CD4-positive, alpha-beta T cell (primary cell): ENCODE results near the gene MTX1. TPM values are rescaled to one million over a fixed set of nuclear protein-coding genes. Genes with fewer than 3 reads are reported as not detected.

Experiments used
- ATAC-seq: fragments of 200-7000 bp; cut with Tn5 transposase; one replicate; pipeline ENCODE4 v1.10.0; 2022; ENCODE audit warnings: mild to moderate bottlenecking; ENCODE audit not compliant: poor library complexity
- CTCF ChIA-PET: fragments of 350-600 bp; sonication (Branson Sonifier 250); formaldehyde crosslinking; loops from one replicate; lab custom pipeline; 2021; ENCODE audit warnings: antibody characterized with exemption, inconsistent platforms; lab: Charles Lee
- POLR2A ChIA-PET: fragments of 350-600 bp; sonication (Branson Sonifier 250); formaldehyde crosslinking; loops from one replicate; lab custom pipeline; 2021; ENCODE audit warnings: antibody characterized with exemption, inconsistent platforms; lab: Charles Lee
- DNase-seq, 14 experiments: peaks; one replicate each; pipeline ENCODE4 v3.0.0-alpha.2; 2013 to 2020; ENCODE audit warnings: mixed read lengths in 2 of 14
- H3K27ac ChIP-seq, 2 donors: one replicate each; pipeline versions ENCODE4 v1.5.1 to v1.7.0; 2013; ENCODE audit warnings: low read length in 2 of 2, low read depth in 1 of 2, mild to moderate bottlenecking in 1 of 2
- H3K27me3 ChIP-seq, 2 experiments: 1 replicate in 1 of 2; 2 replicates in 1 of 2; pipeline versions ENCODE4 v1.6.1 to v1.7.0; 2013; ENCODE audit warnings: low read length in 2 of 2, control low read depth in 1 of 2, mild to moderate bottlenecking in 1 of 2, moderate library complexity in 1 of 2; ENCODE audit not compliant: insufficient read depth in 2 of 2, control insufficient read depth in 1 of 2
- H3K36me3 ChIP-seq: one replicate; pipeline ENCODE4 v1.6.1; 2013; ENCODE audit warnings: low read length, control low read depth; ENCODE audit not compliant: insufficient read depth
- H3K4me1 ChIP-seq: one replicate; pipeline ENCODE4 v1.6.1; 2013; ENCODE audit warnings: low read length, control low read depth; ENCODE audit not compliant: insufficient read depth
- H3K4me3 ChIP-seq: one replicate; pipeline ENCODE4 v1.5.1; 2013; ENCODE audit warnings: mild to moderate bottlenecking, low read length, moderate library complexity
- H3K9me3 ChIP-seq, 2 experiments: 1 replicate in 1 of 2; 2 replicates in 1 of 2; pipeline versions ENCODE4 v1.6.1 to v1.7.0; 2013; ENCODE audit warnings: low read length in 2 of 2, mild to moderate bottlenecking in 2 of 2, control low read depth in 1 of 2, moderate library complexity in 1 of 2; ENCODE audit not compliant: control insufficient read depth in 1 of 2, insufficient read depth in 1 of 2
- H3K27ac Mint-ChIP-seq: one replicate; pipeline ENCODE4 v1.8.0; 2020; ENCODE audit warnings: mixed read lengths
- H3K27me3 Mint-ChIP-seq: one replicate; pipeline ENCODE4 v1.8.0; 2021; ENCODE audit warnings: mixed read lengths
- H3K36me3 Mint-ChIP-seq: one replicate; pipeline ENCODE4 v1.8.0; 2021; ENCODE audit warnings: low read depth, mixed read lengths
- H3K4me1 Mint-ChIP-seq: one replicate; pipeline ENCODE4 v1.8.0; 2021; ENCODE audit warnings: low read depth, mixed read lengths
- H3K4me3 Mint-ChIP-seq: one replicate; pipeline ENCODE4 v1.8.0; 2020; ENCODE audit warnings: mild to moderate bottlenecking, mixed read lengths
- H3K9me3 Mint-ChIP-seq: one replicate; pipeline ENCODE4 v1.8.0; 2020; ENCODE audit warnings: mixed read lengths
- CTCF ChIP-seq: fragments of 200-600 bp; IDR thresholded peaks from one replicate; pipeline ENCODE4 v1.8.0; 2022; ENCODE audit warnings: antibody characterized with exemption, mild to moderate bottlenecking
- intact Hi-C, 2 experiments: fragments of 100-400 bp; cut with DNase I in 1 of 2; cut with micrococcal nuclease in 1 of 2; formaldehyde crosslinking; loops; one replicate each; pipeline versions ENCODE4 v1.15.1 to v1.9.0; 2023 to 2025; cut with DNase I, micrococcal nuclease
- total RNA-seq, 174 experiments: library from RNA in 2 of 174; stranded (reverse) in 2 of 174; gene quantifications; one replicate each; pipeline ENCODE4 v1.2.3 and lab custom pipeline; 2021 to 2026

Gene MTX1
- total RNA-seq, 2 experiments from 2014 or later: 19.9 to 20.7 TPM

- Mint-ChIP-seq H3K9me3 (no peaks in the 10 kb centered on the region), H3K27me3 (peaks cover 3% of the 10 kb centered on the region), H3K4me1 (peaks cover 43% of the 10 kb centered on the region), H3K36me3 (peaks cover 41% of the 10 kb centered on the region), H3K4me3 (peak overlapping the region; percentile 57), H3K27ac (no peak overlapping the region)
- intact Hi-C loops: loop anchor here (5.0 kb wide), 2 partner anchors 42 to 122 kb away; partner anchors contain the start of gene EFNA1 (in 2 of the 2)
- ChIA-PET POLR2A (no interaction called here), CTCF (interaction anchor here (0.6 to 1.6 kb wide), 2 partner anchors 37 to 78 kb away, joined by 3 to 7 read pairs; no protein-coding TSS in a partner anchor)
- no peak overlapping the region for H3K4me3 ChIP-seq
- no peak for ATAC-seq
- H3K27me3 ChIP-seq: peaks cover 0 to 7% of the 10 kb centered on the region in 2 experiments
- DNase-seq: no peak
- H3K4me1 ChIP-seq: peaks cover 43% of the 10 kb centered on the region
- no peaks in the 10 kb centered on the region for H3K9me3 ChIP-seq
- no peak for TF ChIP-seq CTCF
- H3K36me3 ChIP-seq: peaks cover 25% of the 10 kb centered on the region
- no peak overlapping the region for H3K27ac ChIP-seq
Observed at GRCh38 chr1:155169541-155169940, 39.0 kb upstream of the MTX1 start.

- Histone ChIP-seq H3K27me3 (peaks cover 0 to 7% of the 10 kb centered on the region in 2 experiments), H3K9me3 (no peaks in the 10 kb centered on the region), H3K4me1 (peaks cover 50% of the 10 kb centered on the region), H3K36me3 (peaks cover 25% of the 10 kb centered on the region), H3K4me3 (no peak overlapping the region), H3K27ac (no peak overlapping the region)
- H3K27me3 Mint-ChIP-seq: peaks cover 3% of the 10 kb centered on the region
- POLR2A ChIA-PET: interaction anchor here (1.0 kb wide), 1 partner anchor 35 kb away, joined by 3 read pairs; the partner anchor contains the start of gene SLC50A1
- peak overlapping the region; percentile 71 for H3K4me3 Mint-ChIP-seq
- peaks cover 49% of the 10 kb centered on the region for H3K4me1 Mint-ChIP-seq
- DNase-seq (no peak), ATAC-seq (no peak)
- intact Hi-C loops: no loop called here
- no peak overlapping the region for H3K27ac Mint-ChIP-seq
- CTCF ChIA-PET: interaction anchor here (0.7 kb wide), 3 partner anchors 79 to 210 kb away, joined by 3 to 4 read pairs (median 3); no protein-coding TSS in a partner anchor
- H3K36me3 Mint-ChIP-seq: peaks cover 41% of the 10 kb centered on the region
- no peak for TF ChIP-seq CTCF
- H3K9me3 Mint-ChIP-seq: no peaks in the 10 kb centered on the region
Observed at GRCh38 chr1:155170101-155170785, 38.3 kb upstream of the MTX1 start.

GRCh38 chr1:155170806-155171205, 37.7 kb upstream of the MTX1 start:
- peak overlapping the region; percentile 95 for H3K27ac Mint-ChIP-seq

More at GRCh38 chr1:155170806-155171205, 37.7 kb upstream of the MTX1 start:
- H3K36me3 ChIP-seq: peaks cover 25% of the 10 kb centered on the region
- POLR2A ChIA-PET: interaction anchor here (1.0 kb wide), 1 partner anchor 35 kb away, joined by 3 read pairs; the partner anchor contains the start of gene SLC50A1
- TF ChIP-seq CTCF: no peak
- peaks cover 56% of the 10 kb centered on the region for H3K4me1 ChIP-seq
- peaks cover 41% of the 10 kb centered on the region for H3K36me3 Mint-ChIP-seq
- peaks cover 3% of the 10 kb centered on the region for H3K27me3 Mint-ChIP-seq
- peak overlapping the region; percentile 100 for H3K4me3 Mint-ChIP-seq
- DNase-seq (no peak), ATAC-seq (no peak)
- H3K27ac ChIP-seq: no peak overlapping the region
- H3K4me3 ChIP-seq: no peak overlapping the region
- H3K27me3 ChIP-seq: peaks cover 0 to 7% of the 10 kb centered on the region in 2 experiments
- H3K9me3 ChIP-seq: no peaks in the 10 kb centered on the region
- CTCF ChIA-PET: interaction anchor here (0.6 to 0.7 kb wide), 4 partner anchors 79 to 847 kb away, joined by 3 to 4 read pairs (median 4); no protein-coding TSS in a partner anchor
- no peaks in the 10 kb centered on the region for H3K9me3 Mint-ChIP-seq
- H3K4me1 Mint-ChIP-seq: peaks cover 53% of the 10 kb centered on the region
- intact Hi-C loops: no loop called here
